ENCODE measurements around the gene ENTHD1. TPM values are rescaled to one million over a fixed set of nuclear protein-coding genes. Genes with fewer than 3 reads are reported as not detected.

Gene ENTHD1
- total and polyA plus RNA-seq, 2 of the 4 experiments (the other 2 are of a cell fraction): not detected

- ATAC-seq (ENCODE audit: low read depth): no peak
- ChIA-PET CTCF (no interaction called here), POLR2A (ENCODE audit: unreplicated experiment) (no interaction called here)
- H3K36me3 ChIP-seq (ENCODE audit: control insufficient read depth, insufficient read depth, low read length): no peaks in the 10 kb centered on the region
- dilution Hi-C loops (cut with HindIII; ENCODE audit: low sequenced_read_pairs, unreplicated experiment): no loop called here
- H3K9ac ChIP-seq (ENCODE audit: low read depth, low read length): no peak overlapping the region
- H2BK120ac ChIP-seq (ENCODE audit: low read depth, low read length): no peak overlapping the region
- H3K9me1 ChIP-seq (ENCODE audit: insufficient read depth, low read length): no peaks in the 10 kb centered on the region
- H2BK15ac ChIP-seq (ENCODE audit: low read depth, low read length): no peak overlapping the region
- no peak for DNase-seq
- H2AK5ac ChIP-seq (ENCODE audit: low read depth, low read length): no peak overlapping the region
- no peak overlapping the region for H3K4me2 ChIP-seq (ENCODE audit: low read depth, low read length)
- no peak overlapping the region for H3K27ac ChIP-seq (ENCODE audit: insufficient read depth, low read length)
- no peak overlapping the region for H3K4ac ChIP-seq (ENCODE audit: low read depth, low read length)
- intact Hi-C loops (cut with micrococcal nuclease): no loop called here
- H2AK9ac ChIP-seq (replicated peaks; ENCODE audit: low read depth, low read length, poor library complexity): no peak overlapping the region
- no peaks in the 10 kb centered on the region for H4K20me1 ChIP-seq (ENCODE audit: insufficient read depth, low read length)
- no peak overlapping the region for H4K5ac ChIP-seq (ENCODE audit: low read depth, low read length)
- no peak overlapping the region for H3K23ac ChIP-seq (ENCODE audit: low read depth, low read length)
- no peak overlapping the region for H2BK5ac ChIP-seq (ENCODE audit: low read depth, low read length, poor library complexity, severe bottlenecking)
- no peak overlapping the region for H2AFZ ChIP-seq (replicated peaks; ENCODE audit: low read length, poor library complexity)
- no peak for TF ChIP-seq MAZ (IDR thresholded peaks at IDR 0.05; ENCODE audit: borderline replicate concordance, low read depth, low read length)
- no peak for TF ChIP-seq FOS (IDR thresholded peaks at IDR 0.05; ENCODE audit: low read depth, low read length)
- TF ChIP-seq MAFK (IDR thresholded peaks at IDR 0.05; ENCODE audit: low read depth, low read length): no peak
- no peak for TF ChIP-seq MXI1 (IDR thresholded peaks at IDR 0.05; ENCODE audit: borderline replicate concordance, low read depth, low read length)
- no peak for TF ChIP-seq USF2 (IDR thresholded peaks at IDR 0.05; ENCODE audit: low read depth, low read length)
- TF ChIP-seq CHD1 (IDR thresholded peaks at IDR 0.05; ENCODE audit: low read depth, low read length): no peak
- TF ChIP-seq RCOR1 (IDR thresholded peaks at IDR 0.05; ENCODE audit: insufficient replicate concordance, low read length): no peak
- no peak for TF ChIP-seq RFX5 (IDR thresholded peaks at IDR 0.05; ENCODE audit: low read depth, low read length)
- no peak for TF ChIP-seq POLR2A (IDR thresholded peaks at IDR 0.05; ENCODE audit: low read depth, low read length)
- TF ChIP-seq ELK1 (IDR thresholded peaks at IDR 0.05; ENCODE audit: borderline replicate concordance, low read depth, low read length): no peak
- TF ChIP-seq NFE2L2 (IDR thresholded peaks at IDR 0.05; ENCODE audit: low read depth, low read length): no peak
- no peak for TF ChIP-seq CTCF (conservative IDR thresholded peaks at IDR 0.05; ENCODE audit: low read depth, low read length)
- TF ChIP-seq CEBPB (IDR thresholded peaks at IDR 0.05; ENCODE audit: low read depth, low read length): no peak
- no peak for TF ChIP-seq SMC3 (IDR thresholded peaks at IDR 0.05; ENCODE audit: low read depth, low read length)
- TF ChIP-seq BHLHE40 (IDR thresholded peaks at IDR 0.05; ENCODE audit: low read depth, low read length): no peak
- TF ChIP-seq RAD21 (IDR thresholded peaks at IDR 0.05; ENCODE audit: low read length): no peak
- no peak overlapping the region for H4K91ac ChIP-seq (ENCODE audit: insufficient read depth, low read depth, low read length)
- no peaks in the 10 kb centered on the region for H3K79me1 ChIP-seq (ENCODE audit: low read depth in 1 of 2, low read length in 2 of 2)
- 47% methylated on average over 10 of the region's 14 CpGs; no CpG with 5 or more reads in 1 of the 2 experiments for WGBS, 2 experiments (ENCODE audit: extremely low coverage in 2 of 2, insufficient read length in 1 of 2)
- no peak overlapping the region for H3K56ac ChIP-seq (ENCODE audit: extremely low read depth, insufficient read depth, low read length)
- no peak overlapping the region for H2BK20ac ChIP-seq (ENCODE audit: low read depth, low read length)
- H3K18ac ChIP-seq (ENCODE audit: low read depth, low read length): no peak overlapping the region
- peaks cover 2% of the 10 kb centered on the region; the same call in 1 of the 2 replicates for H3K4me1 ChIP-seq (ENCODE audit: control insufficient read depth, insufficient read depth, low read length)
- no TSS peak for BruUV-seq (replicated peaks)
- no peaks in the 10 kb centered on the region for H3K9me3 ChIP-seq (ENCODE audit: control insufficient read depth, insufficient read depth, low read length)
- no peak overlapping the region for H3K4me3 ChIP-seq (ENCODE audit: insufficient read depth, low read depth, low read length)
- peaks cover 73% of the 10 kb centered on the region for H3K27me3 ChIP-seq (ENCODE audit: control insufficient read depth, insufficient read depth, low read length)
- no peak overlapping the region for H3K14ac ChIP-seq (replicated peaks; ENCODE audit: low read depth, low read length)
- no peak overlapping the region for H4K8ac ChIP-seq (ENCODE audit: low read depth in 2 of 2, low read length in 2 of 2)
- in situ Hi-C loops (cut with MboI; ENCODE audit: low sequenced_read_pairs): no loop called here
Measured at GRCh38 chr22:39693943-39694500, 199.5 kb downstream of the ENTHD1 start.
